ENCODE data around the gene TKT.

Gene TKT

DNA sequence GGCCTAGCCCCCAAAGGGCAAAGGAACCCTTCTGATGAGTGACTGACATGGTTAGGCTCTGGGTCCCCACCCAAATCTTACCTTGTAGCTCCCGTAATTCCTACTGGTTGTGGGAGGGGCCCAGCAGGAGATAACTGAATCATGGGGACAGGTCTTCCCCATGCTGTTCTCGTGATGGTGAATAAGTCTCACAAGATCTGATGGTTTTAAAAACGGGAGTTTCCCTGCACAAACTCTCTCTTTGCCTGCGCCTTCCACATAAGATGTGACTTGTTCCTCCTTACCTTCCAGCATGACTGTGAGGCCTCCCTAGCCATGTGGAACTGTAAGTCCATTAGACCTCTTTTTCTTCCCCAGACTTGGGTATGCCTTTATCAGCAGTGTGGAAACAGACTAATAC lies 16.9 kb downstream of the TKT start:
- no peak for DNase-seq

- DNase-seq = no peak
Measured at GRCh38 chr3:53238051-53238850, 17.6 kb downstream of the TKT start.

DNA sequence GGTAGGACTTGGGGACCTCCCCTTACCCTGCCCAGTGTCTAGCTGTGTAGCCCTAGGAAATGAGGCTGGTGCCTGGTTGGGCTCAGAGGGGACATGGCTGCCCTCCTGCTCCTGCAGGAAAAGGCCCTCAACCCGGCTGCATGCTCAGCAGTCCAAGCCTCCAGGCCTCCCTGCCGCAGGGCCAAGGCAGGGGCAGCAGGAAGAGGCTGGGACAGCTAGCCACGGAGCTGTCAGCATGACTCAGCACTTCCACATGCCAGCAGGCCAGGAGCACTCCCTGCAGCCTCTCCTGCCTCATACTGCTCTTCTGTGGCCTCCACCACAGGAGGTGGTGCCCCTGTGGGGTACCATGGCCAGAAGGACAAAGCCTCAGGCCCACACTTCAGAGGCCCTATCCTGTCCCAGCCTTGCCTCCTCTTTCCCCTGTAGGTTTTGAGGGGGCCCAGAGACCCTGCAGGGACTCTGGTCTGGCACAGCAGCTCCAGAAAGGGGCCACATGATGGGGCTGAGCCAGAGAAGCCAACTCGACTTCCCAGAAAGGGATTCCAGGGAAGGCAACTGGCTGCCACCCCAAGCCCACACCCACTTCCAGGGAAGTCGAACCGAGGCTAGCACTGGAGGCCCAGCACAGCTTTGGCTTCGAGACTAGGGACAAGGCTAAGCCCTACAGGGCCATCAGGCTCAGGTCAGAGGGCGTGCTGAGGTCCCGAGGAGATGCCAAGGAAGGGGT lies 19.5 kb downstream of the TKT start:
- DNase-seq = no peak

GRCh38 chr3:53235545-53235944 lies 20.3 kb downstream of the TKT start:
- DNase-seq = no peak

DNA sequence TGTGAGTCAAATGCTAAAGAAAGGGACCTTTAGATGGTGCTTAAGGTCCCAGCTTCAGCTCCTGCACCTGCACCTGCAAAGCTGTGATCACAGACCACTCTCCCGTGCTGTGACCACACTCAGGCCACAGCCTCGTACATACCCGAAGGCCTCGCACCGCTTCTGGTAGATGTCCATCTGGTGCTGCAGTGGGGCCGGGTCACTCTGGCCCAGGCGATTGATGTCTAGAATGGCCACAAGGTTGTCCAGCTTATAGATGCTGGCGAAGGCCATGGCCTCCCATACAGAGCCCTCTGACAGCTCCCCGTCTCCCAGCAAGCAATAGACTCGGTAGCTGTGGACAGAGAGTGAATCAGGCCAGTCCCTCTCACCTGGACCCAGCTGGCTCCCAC lies 21.0 kb downstream of the TKT start:
- no peak for DNase-seq

- no peak for DNase-seq
Measured at GRCh38 chr3:53234130-53234840, 21.5 kb downstream of the TKT start.

DNA sequence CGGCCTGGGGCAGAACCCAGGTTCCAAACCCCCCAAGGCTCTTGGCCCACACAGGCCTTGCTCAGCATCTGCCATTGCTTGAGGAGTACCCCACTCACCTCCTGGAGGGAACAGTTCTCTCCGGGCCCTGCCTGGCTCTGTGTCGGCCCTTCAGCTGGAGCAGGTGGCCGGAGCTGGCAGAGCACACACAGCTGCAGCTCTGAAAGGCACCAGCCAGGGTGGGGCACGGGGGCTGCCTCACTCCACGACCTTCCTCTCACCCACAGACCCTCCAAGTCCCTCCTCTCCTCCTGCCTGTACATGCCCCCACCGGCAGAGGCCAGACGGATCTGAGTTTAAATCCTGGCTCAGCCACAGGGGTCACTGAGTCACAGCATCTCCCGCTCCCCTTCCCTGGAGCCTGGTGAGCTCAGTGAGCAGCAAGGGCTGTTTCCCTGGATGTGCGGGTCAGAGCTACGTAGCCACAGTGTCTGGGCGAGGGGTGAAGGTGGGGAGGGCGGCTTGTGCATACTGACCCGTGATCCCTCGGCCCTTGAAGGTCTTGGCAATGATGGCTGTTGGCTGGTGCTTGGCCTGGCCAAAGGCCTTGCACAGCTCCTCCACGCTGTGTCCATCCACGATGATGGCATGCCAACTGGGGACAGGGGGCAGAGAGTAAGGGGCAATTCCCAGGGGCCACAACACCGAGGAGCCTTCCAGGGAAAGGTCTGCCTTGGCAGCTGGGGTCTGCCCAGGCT lies 23.0 kb downstream of the TKT start:
- DNase-seq = no peak

GRCh38 chr3:53231532-53232511 lies 24.0 kb downstream of the TKT start:
- DNase-seq = no peak

DNA sequence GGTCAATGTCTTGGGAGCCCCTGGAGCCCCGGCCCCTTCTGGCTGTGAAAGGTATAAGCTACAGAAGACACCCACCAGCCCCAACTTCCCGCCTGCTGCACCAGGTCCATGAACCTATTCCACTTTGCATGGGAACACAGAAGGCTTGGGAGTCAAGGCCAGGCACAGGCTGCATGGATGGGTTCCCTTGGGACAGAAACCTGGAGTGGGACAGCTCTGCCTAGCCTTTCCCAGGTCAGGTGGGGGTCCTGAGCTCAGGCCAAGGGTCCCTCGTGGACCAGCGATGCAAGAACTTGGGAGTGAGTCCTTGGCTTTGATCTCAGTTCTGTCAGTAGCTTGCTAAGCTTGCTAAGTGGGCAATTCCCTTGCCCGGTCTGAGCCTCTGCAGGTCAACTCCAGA lies 25.0 kb downstream of the TKT start:
- DNase-seq = no peak

DNA sequence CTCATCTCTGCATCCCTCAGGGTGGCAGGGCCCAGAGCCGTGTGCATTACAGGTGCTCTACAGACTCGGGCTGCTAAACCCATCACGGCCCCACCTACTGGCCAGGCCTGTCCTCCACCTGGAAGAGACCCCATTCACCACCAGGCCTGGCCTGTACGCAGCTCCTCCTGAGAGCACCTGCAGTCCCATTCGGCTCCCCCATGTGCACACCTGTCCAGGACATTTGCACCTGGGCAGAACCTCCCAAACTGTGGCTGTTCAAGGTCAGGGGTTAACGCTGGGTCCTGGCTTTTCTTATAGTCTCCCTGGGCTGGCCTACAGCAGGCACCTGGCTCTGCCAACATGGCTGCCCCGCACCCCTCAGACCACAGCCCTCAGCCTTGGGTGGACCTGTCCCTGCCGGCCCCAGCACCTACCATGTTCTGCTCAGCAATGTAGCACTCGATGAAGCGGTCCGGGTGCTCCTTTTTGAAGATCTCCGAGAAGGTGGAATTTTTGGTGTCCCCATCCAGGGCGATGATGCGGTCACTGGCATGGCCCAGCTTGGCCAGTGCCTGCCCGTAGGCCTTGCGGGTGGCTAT lies 25.7 kb downstream of the TKT start:
- DNase-seq = no peak

DNA sequence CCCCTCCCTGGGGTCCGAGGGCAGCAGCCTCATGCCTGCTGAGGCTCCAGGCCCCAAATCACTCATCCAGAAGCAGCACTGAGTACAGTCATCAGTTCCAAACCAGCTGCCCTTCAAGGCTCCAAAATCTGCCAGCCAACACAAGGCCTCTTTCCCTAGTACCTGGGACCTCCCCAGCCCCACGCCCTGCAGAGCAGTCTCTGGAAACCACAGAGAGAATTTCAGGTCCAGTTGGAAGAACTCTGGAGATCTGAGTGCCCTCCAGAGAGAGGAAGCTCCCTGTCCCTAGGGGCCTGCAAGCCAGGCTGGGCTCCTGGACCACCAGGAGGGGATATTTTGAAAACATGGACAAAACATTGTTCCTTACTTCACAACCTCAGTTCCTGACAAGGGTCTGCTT lies 26.2 kb downstream of the TKT start:
- no peak for DNase-seq

GRCh38 chr3:53229171-53229570 lies 26.7 kb downstream of the TKT start:
- DNase-seq = no peak

DNA sequence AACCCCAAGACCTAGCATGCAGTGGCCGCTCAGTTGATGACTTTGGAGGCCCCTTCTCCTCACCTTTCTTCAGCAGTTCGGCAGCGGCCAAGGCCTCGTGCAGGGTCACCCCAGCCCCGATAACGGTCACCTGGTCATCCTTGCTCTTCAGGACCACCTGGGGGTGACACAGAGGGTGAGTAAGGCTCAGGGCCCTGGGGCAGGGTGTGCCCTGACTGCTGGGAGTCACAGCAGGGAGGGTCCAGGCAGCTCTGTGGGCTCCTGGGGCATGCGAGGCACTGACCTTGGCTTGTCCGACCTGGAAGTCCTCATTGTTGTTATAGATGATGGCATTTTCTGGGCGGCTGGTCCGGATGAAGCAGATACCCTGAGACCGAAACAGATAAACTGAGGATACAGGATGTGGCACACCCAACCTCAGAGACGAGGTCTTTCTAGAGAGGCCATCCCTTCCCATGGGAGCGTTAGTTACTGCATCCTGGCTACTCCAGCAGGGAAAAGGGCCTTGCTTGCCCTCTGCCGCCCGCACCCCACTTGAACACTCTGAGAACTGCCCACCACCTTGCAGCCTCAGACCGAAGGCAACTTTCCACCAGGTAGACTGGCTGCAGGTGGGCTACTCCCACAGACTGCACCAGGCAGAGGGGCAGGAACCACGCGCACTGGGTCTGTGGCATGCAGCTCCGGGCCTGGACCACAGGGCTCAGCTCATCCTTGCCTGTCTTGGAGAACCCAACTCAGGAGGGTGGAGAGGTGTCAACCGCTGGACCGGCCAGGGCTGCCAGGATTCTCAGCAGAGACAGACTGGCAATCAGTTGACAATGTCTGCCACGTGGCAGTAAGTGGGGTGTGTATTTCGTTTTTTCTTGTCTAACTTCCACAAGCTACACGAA lies 27.6 kb downstream of the TKT start:
- DNase-seq = no peak

DNA sequence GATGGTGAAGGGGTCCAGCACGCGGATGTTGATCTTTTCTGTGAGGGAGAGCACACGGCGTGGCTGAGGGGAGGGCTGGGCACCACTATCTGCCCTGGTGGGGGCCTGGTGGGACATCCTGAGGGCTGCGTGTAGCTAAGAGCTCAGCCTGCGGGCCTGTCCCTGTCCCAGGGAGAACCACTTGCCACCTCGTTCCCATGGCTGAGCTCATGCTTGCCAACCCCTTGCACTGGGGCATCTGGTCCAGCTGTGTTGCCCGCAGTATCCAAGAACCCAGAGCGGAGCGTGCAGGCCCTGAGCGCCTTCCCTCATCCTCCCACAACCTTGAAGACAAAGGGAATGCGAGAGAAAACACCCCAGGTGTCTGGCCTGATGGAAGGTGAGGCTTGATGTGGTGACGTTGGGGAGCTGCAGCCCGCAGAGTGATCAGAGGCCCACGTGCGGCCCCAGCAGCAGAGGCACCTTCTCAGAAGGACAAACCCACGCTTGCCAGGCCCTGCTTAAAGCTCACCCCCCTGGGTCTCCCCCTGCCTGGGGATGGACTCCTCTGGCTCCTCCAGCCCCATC lies 28.9 kb downstream of the TKT start:
- DNase-seq = no peak

DNA sequence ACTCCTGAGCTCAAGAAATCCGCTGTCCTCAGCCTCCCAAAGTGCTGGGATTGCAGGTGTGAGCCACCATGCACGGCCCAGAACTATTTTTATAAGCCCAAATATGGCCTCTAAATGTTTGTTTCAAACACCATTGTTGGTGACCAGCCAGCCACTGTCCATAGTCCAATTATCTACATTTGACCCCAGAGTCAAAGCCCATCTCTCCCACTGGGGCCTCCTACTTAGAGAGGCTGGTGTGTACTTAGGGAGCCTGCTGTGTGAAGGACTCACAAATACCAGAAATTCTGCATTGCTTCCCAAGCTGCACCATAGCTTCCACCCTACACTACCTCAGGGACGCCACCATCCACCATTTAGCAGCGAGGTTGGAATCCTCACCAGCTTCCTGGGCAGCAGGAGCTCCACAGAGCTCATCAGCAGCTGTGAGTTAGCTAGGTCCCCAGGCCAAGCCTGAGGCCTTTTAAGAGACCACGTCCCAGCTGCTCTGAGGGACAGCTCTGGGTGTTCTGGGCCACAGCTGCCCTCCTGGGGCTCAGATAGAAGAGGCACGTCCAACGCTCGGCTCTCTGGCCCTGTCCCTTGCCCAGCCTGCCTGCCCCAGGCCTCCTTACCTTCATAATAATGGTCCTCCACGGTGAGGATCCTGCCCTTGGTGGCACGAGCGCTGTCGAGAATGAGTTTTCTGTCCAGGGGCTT lies 29.5 kb downstream of the TKT start:
- no peak for DNase-seq

DNA sequence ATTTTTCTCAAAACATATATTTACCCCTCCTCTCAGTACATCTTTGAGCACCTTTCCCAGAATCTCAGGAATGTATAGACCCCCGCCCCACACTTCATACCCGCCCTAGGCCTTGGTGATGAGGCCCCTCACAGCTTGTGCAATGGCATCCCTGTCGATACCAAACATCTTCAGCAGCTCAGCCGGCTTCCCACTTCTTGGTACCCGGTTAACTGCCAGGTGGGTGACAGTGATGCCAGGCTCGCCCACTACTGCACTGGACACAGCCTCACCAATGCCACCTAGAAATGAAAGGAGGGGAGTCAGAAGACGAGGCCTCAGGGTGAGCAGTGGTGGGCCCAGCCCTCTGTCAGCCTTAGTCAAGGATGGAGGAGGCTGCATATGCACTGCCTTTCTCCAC lies 30.2 kb downstream of the TKT start:
- no peak for DNase-seq

DNA sequence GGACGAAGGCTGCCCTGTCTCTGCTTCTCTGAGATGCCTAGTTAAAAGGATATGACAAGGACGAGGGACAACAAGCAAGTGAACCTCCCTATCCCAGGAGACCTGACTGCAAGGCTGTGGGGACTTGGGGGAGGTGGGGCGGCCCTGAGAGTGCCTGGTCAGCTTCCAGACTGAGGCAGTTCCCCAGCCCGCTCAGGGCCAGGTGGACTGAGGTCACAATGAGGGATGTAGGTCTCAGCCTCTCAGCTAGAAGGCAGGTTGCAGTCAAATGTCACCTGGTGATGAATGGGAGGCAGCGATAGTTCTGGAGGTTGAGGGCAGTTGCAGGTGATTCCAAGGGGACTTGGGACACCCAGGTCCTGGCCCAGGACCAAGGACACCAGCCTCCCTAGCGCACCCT lies 30.6 kb downstream of the TKT start:
- DNase-seq = no peak

DNA sequence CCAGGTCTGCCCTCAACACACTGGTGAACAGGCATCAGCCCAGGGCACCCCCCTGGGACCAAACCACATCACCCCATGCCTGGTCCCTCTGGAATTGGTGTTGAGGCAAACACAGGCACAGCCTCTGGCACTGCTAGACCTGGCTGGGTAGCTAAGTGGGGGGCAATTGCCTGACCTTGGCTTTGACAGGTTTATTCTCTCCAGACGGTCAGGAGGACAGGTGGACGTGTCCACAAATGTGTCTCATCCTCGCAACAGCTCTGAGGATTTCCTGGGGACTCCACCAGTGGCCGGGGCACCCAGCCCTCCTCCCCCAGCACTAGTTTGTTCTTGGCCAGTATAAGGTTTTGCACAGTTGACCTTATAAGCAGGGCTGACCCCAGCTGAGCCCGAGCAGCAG lies 31.3 kb downstream of the TKT start:
- no peak for DNase-seq

DNA sequence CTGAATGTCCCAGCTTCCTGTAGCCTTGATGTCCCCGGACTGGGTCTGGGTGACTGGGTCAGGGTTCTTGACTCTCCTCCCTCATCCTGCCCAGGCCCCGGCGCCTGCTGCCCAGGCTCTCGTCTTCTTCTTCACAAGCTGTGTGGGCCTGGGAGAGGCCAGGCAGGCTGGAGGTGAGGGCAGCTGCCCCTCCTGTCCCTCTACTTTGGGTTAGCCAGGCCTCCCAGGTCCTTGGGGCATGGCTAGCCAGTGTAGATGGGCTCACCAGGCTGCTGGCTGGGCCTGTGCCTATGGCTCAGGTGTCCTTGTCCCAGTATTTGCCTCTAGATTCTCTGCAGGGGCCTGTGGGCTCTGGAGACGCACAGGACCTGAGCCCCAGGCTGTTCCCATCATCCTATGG lies 31.8 kb downstream of the TKT start:
- no peak for DNase-seq
